Measurements from ENCODE around the gene PIR. TPM values are rescaled to one million over a fixed set of nuclear protein-coding genes. Genes with fewer than 3 reads are reported as not detected.

The PIR gene
- total and polyA plus RNA-seq, 2 experiments from 2014 or later, result 4.5 to 5.3 TPM

- Histone ChIP-seq H3K36me3 (no peaks in the 10 kb centered on the region), H3K4me1 (ENCODE audit: low read depth) (peaks cover 6% of the 10 kb centered on the region), H3K27ac (no peak overlapping the region), H3K9me3 (ENCODE audit: low read depth) (no peaks in the 10 kb centered on the region), H3K4me3 (no peak overlapping the region), H3K27me3 (no peaks in the 10 kb centered on the region)
- no peak for TF ChIP-seq CTCF (IDR thresholded peaks at IDR 0.05; ENCODE audit: low read depth, low read length)
- DNase-seq (ENCODE audit: low read depth in 1 of 2, low spot score in 1 of 2), result peak in 1 of 2 donors; percentile 8
Measured at GRCh38 chrX:15472531-15472930, 20.6 kb downstream of the PIR start.

GRCh38 chrX:15471028-15471427 lies 22.1 kb downstream of the PIR start:
- H3K36me3 ChIP-seq, result no peaks in the 10 kb centered on the region

GRCh38 chrX:15469613-15470012 lies 23.5 kb downstream of the PIR start:
- H3K27me3 ChIP-seq, result no peaks in the 10 kb centered on the region
- no peaks in the 10 kb centered on the region for H3K9me3 ChIP-seq (ENCODE audit: low read depth)
- no peak overlapping the region for H3K4me3 ChIP-seq
- H3K4me1 ChIP-seq (ENCODE audit: low read depth), result peaks cover 6% of the 10 kb centered on the region
- no peak for TF ChIP-seq CTCF (IDR thresholded peaks at IDR 0.05; ENCODE audit: low read depth, low read length)
- H3K36me3 ChIP-seq, result no peaks in the 10 kb centered on the region
- no peak overlapping the region for H3K27ac ChIP-seq
- no peak for DNase-seq (ENCODE audit: low read depth in 1 of 2, low spot score in 1 of 2)

More at GRCh38 chrX:15471028-15471427, 22.1 kb downstream of the PIR start:
- Histone ChIP-seq H3K27me3 (no peaks in the 10 kb centered on the region), H3K4me3 (no peak overlapping the region), H3K27ac (no peak overlapping the region), H3K9me3 (ENCODE audit: low read depth) (no peaks in the 10 kb centered on the region), H3K4me1 (ENCODE audit: low read depth) (peaks cover 6% of the 10 kb centered on the region)
- peak; percentile 71 to 73 for DNase-seq (ENCODE audit: low read depth in 1 of 2, low spot score in 1 of 2)
- TF ChIP-seq CTCF (IDR thresholded peaks at IDR 0.05; ENCODE audit: low read depth, low read length), result peak; percentile 76

GRCh38 chrX:15468036-15468435 lies 25.1 kb downstream of the PIR start:
- peak; percentile 57 to 64 for DNase-seq (ENCODE audit: low read depth in 1 of 2, low spot score in 1 of 2)
- peak; percentile 45 for TF ChIP-seq CTCF (IDR thresholded peaks at IDR 0.05; ENCODE audit: low read depth, low read length)

GRCh38 chrX:15465896-15466651 lies 27.1 kb downstream of the PIR start:
- peak; percentile 5 to 44 for DNase-seq (ENCODE audit: low read depth in 1 of 2, low spot score in 1 of 2)
- no peaks in the 10 kb centered on the region for H3K36me3 ChIP-seq
- H3K4me3 ChIP-seq, result no peak overlapping the region
- H3K27me3 ChIP-seq, result no peaks in the 10 kb centered on the region
- TF ChIP-seq CTCF (IDR thresholded peaks at IDR 0.05; ENCODE audit: low read depth, low read length), result peak; percentile 6
- H3K27ac ChIP-seq, result no peak overlapping the region
- H3K9me3 ChIP-seq (ENCODE audit: low read depth), result no peaks in the 10 kb centered on the region
- no peaks in the 10 kb centered on the region for H3K4me1 ChIP-seq (ENCODE audit: low read depth)

More at GRCh38 chrX:15468036-15468435, 25.1 kb downstream of the PIR start:
- no peaks in the 10 kb centered on the region for H3K27me3 ChIP-seq
- H3K4me3 ChIP-seq, result no peak overlapping the region
- no peaks in the 10 kb centered on the region for H3K36me3 ChIP-seq
- H3K27ac ChIP-seq, result no peak overlapping the region
- no peaks in the 10 kb centered on the region for H3K9me3 ChIP-seq (ENCODE audit: low read depth)
- H3K4me1 ChIP-seq (ENCODE audit: low read depth), result peaks cover 6% of the 10 kb centered on the region
